ENCODE measurements around the gene STAB2.

GRCh38 chr12:103794309-103795213 lies 207.5 kb downstream of the STAB2 start:
- no peak for TF ChIP-seq ZNF274 (IDR thresholded peaks at IDR 0.05; ENCODE audit: low read depth, low read length)
- TF ChIP-seq YY1 (IDR thresholded peaks at IDR 0.05; ENCODE audit: insufficient read depth, insufficient read length) = no peak
- TF ChIP-seq SUZ12 (IDR thresholded peaks at IDR 0.05; ENCODE audit: extremely low read depth, insufficient read depth, insufficient read length) = no peak
